Heart left ventricle (tissue), 16 donors: ENCODE measurements around the gene PLK3. TPM values are rescaled to one million over a fixed set of nuclear protein-coding genes. Genes with fewer than 3 reads are reported as not detected.

ENCODE experiments used
- ATAC-seq, 4 donors: fragments of 200-7000 bp; cut with Tn5 transposase; one replicate each; pipeline ENCODE4 v1.9.1; 2020 to 2022; ENCODE audit warnings: moderate library complexity in 4 of 4, mild to moderate bottlenecking in 3 of 4, moderate number of reproducible peaks in 1 of 4
- DNase-seq, 5 donors: peaks; one replicate each; pipeline ENCODE4 v3.0.0-alpha.2; 2020
- H3K27ac ChIP-seq, 12 donors: fragments of 200-600 bp; sonication (generic) in 4 of 12; one replicate each; pipeline versions ENCODE4 v1.5.0 to v1.8.0; 2016 to 2022; ENCODE audit warnings: mild to moderate bottlenecking in 2 of 12
- H3K27me3 ChIP-seq, 9 donors: fragments of 200-600 bp; sonication (generic) in 2 of 9; one replicate each; pipeline versions ENCODE4 v1.5.1 to v1.8.0; 2016 to 2022; ENCODE audit warnings: mild to moderate bottlenecking in 3 of 9
- H3K36me3 ChIP-seq, 9 donors: fragments of 200-600 bp; sonication (generic) in 2 of 9; one replicate each; pipeline versions ENCODE4 v1.5.0 to v1.8.0; 2018 to 2022; ENCODE audit warnings: mild to moderate bottlenecking in 2 of 9
- H3K4me1 ChIP-seq, 12 donors: fragments of 200-600 bp; sonication (generic) in 4 of 12; one replicate each; pipeline versions ENCODE4 v1.5.0 to v1.8.0; 2016 to 2022; ENCODE audit warnings: mild to moderate bottlenecking in 3 of 12
- H3K4me3 ChIP-seq, 12 donors: fragments of 200-600 bp; sonication (generic) in 4 of 12; one replicate each; pipeline versions ENCODE4 v1.5.0 to v1.8.0; 2017 to 2022; ENCODE audit warnings: mild to moderate bottlenecking in 9 of 12, moderate library complexity in 4 of 12
- H3K9me3 ChIP-seq, 12 donors: fragments of 200-600 bp; sonication (generic) in 4 of 12; one replicate each; pipeline versions ENCODE4 v1.5.0 to v1.8.0; 2016 to 2022; ENCODE audit warnings: mild to moderate bottlenecking in 1 of 12
- CTCF ChIP-seq, 12 donors: fragments of 200-600 bp; sonication (generic) in 4 of 12; IDR thresholded peaks; one replicate each; pipeline versions ENCODE4 v1.5.0 to v1.8.0; 2018 to 2022; ENCODE audit warnings: antibody characterized with exemption in 12 of 12, mild to moderate bottlenecking in 5 of 12
- POLR2A ChIP-seq, 2 donors: fragments of 450-650 bp; IDR thresholded peaks; one replicate each; pipeline ENCODE4 v1.6.1; 2017; ENCODE audit warnings: antibody characterized with exemption in 2 of 2, mild to moderate bottlenecking in 2 of 2, moderate library complexity in 2 of 2
- WGBS, 4 donors: extraction: QIAGEN DNeasy Blood & Tissue Kit in 2 of 4; methylation state at CpG; one replicate each; pipeline versions ENCODE4 v1.1.5 to v1.1.7; 2013 to 2018; 5-methylcytosine and 5-hydroxymethylcytosine counted together
- intact Hi-C, 10 donors: fragments of 100-400 bp; cut with DNase I; formaldehyde crosslinking; loops; one replicate each; pipeline versions ENCODE4 v1.11.1 to v1.14.2; 2022
- polyA plus RNA-seq, 2 donors: library from polyadenylated mRNA; stranded (reverse); fragments of 200-250 nt; gene quantifications; one replicate each; pipeline ENCODE4 v1.2.3, GENCODE V29; 2013
- total RNA-seq, 9 donors: library from RNA; depleted of rRNA in 2 of 9; stranded (reverse); fragments of >200 nt in 2 of 9; fragmentation: NEBNext Ultra II Directional in 3 of 9; extraction: Animal tissue kit (Norgen Biotek cat#: 25700) in 3 of 9; gene quantifications; one replicate each; pipeline versions ENCODE4 v1.1.0 to v1.2.4, GENCODE V29; 2016 to 2023
- donor health status: ischemic (EF 13 %, LVEDD 7.1; RV severe dilation, severe dysfunction).
- donor health status: healthy with polysubstance abuse.
- donor health status: DM: no; HTN: yes; CAD: no.
- donor health status: DM: no; HTN: no; CAD: no.
- donor health status: ischemic (EF 25% LVEDD 6.9; RV normal size, moderate dysfunction).
- donor health status: ischemic (EF 25% LVEDD 5.7; RV mildly dilated, moderate dysfunction).
- donor health status: healthy.
- donor health status: DM: yes; HTN: yes; CAD: no.
- donor health status: ischemic (EF 35%, LVEDD 5.7; RV mildly dilated, moderate dysfunction).
- donor health status: nonischemic (EF 11% LVEDD 7.7; RV severe dilation, severe dysfunction).
- donor health status: DM: yes; HTN: yes; CAD: no.
- donor health status: PGD.
- donor health status: ischemic (EF 29% LVEDD 5.4; RV normal size, mild dysfunction).
- donor health status: nonischemic (EF 23%, LVEDD 6.1; RV moderate dilation, normal function).

Gene PLK3
- total and polyA plus RNA-seq, 11 donors, result 4.5 to 17.9 (median 6.6) TPM

GRCh38 chr1:44777547-44777946 lies 22.6 kb upstream of the PLK3 start:
- H3K27ac ChIP-seq, result peak overlapping the region in 2 of 12 donors; percentile 95 to 99
- H3K4me3 ChIP-seq, result peak overlapping the region in 2 of 12 donors; percentile 16 to 87
- no peaks in the 10 kb centered on the region for H3K9me3 ChIP-seq
- peaks cover 0 to 59% (median 51%) of the 10 kb centered on the region in 9 donors for H3K36me3 ChIP-seq
- H3K27me3 ChIP-seq, result no peaks in the 10 kb centered on the region
- ATAC-seq, result no peak
- peaks cover 2 to 38% (median 23%) of the 10 kb centered on the region in 12 donors for H3K4me1 ChIP-seq
- intact Hi-C loops, result loop anchor here in 3 of 10 donors (5.0 to 10.0 kb wide), 3 partner anchors 40 to 527 kb away; partner anchors contain the start of genes KIF2C (in 1 of the 3) and RNU5D-1 (in 1 of the 3)
- no peak for DNase-seq
- TF ChIP-seq POLR2A (IDR thresholded peaks at IDR 0.05) (no peak), CTCF (IDR thresholded peaks at IDR 0.05) (no peak)
- WGBS, 4 donors, result 82 to 88% (median 83%) methylated on average over 14 of the region's 14 CpGs

DNA sequence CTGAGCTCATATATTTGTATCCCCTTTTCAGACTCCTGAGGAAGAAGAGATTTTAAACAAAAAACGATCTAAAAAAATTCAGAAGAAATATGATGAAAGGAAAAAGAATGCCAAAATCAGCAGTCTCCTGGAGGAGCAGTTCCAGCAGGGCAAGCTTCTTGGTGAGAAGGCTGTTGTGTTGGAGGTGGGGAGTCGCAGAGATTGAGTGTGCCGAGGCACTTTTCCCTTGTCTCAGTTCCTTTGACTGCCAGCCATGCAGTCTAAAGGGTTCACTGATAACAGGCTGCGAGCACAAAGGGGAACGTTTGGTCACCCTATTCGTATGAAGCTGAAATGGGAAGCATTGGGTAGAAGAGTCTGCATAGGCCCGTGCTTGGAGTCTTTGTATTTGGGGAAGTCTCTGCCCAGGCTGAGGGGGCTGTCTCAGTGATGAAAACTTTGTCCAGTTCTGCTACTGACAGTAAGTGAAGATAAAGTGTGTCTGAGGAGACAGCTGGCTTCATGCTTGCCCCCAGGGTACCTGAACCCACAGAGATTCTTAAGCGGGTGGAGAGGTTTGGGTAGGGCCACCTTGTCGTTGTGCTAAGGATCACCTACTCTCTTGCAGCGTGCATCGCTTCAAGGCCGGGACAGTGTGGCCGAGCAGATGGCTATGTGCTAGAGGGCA lies 22.1 kb upstream of the PLK3 start:
- H3K36me3 ChIP-seq, result peaks cover 0 to 59% (median 51%) of the 10 kb centered on the region in 9 donors
- peaks cover 2 to 38% (median 23%) of the 10 kb centered on the region in 12 donors for H3K4me1 ChIP-seq
- WGBS, 4 donors, result 63 to 71% (median 66%) methylated on average over 13 of the region's 13 CpGs
- no peaks in the 10 kb centered on the region for H3K9me3 ChIP-seq
- H3K27ac ChIP-seq, result no peak overlapping the region
- no peaks in the 10 kb centered on the region for H3K27me3 ChIP-seq
- TF ChIP-seq CTCF (IDR thresholded peaks at IDR 0.05), result no peak
- TF ChIP-seq POLR2A (IDR thresholded peaks at IDR 0.05), result no peak
- peak overlapping the region in 1 of 12 donors; percentile 16 for H3K4me3 ChIP-seq
- intact Hi-C loops, result loop anchor here in 3 of 10 donors (5.0 to 10.0 kb wide), 3 partner anchors 41 to 527 kb away; partner anchors contain the start of genes KIF2C (in 1 of the 3) and RNU5D-1 (in 1 of the 3)
- ATAC-seq, result no peak
- DNase-seq, result no peak

GRCh38 chr1:44778705-44779576 lies 21.2 kb upstream of the PLK3 start:
- Histone ChIP-seq H3K4me1 (peaks cover 2 to 44% (median 29%) of the 10 kb centered on the region in 12 donors), H3K4me3 (no peak overlapping the region), H3K27ac (no peak overlapping the region), H3K27me3 (no peaks in the 10 kb centered on the region), H3K36me3 (peaks cover 0 to 59% (median 51%) of the 10 kb centered on the region in 9 donors), H3K9me3 (no peaks in the 10 kb centered on the region)
- WGBS, 4 donors, result 92 to 94% (median 92%) methylated on average over 6 of the region's 6 CpGs
- ATAC-seq (no peak), DNase-seq (no peak)
- TF ChIP-seq CTCF (IDR thresholded peaks at IDR 0.05), result no peak
- no peak for TF ChIP-seq POLR2A (IDR thresholded peaks at IDR 0.05)
- intact Hi-C loops, result loop anchor here in 3 of 10 donors (5.0 to 10.0 kb wide), 3 partner anchors 42 to 526 kb away; partner anchors contain the start of genes KIF2C (in 1 of the 3) and RNU5D-1 (in 1 of the 3)
